ENCODE results near the gene DMBX1. TPM values are rescaled to one million over a fixed set of nuclear protein-coding genes. Genes with fewer than 3 reads are reported as not detected.

Gene DMBX1
- polyA plus RNA-seq, 1 of the 3 experiments (the other 2 are of a cell fraction), result not detected

- no peaks in the 10 kb centered on the region for H3K9me3 ChIP-seq
- CTCF ChIA-PET, result interaction anchor here (0.7 to 11.5 kb wide), 13 partner anchors 7 to 275 kb away, joined by 3 to 496 read pairs (median 6); a partner anchor contains a TSS
- 74% methylated on average over 5 of the region's 6 CpGs for WGBS (ENCODE audit: low lambda C conversion rate)
- no peaks in the 10 kb centered on the region for H4K20me1 ChIP-seq (ENCODE audit: insufficient read depth)
- H3K36me3 ChIP-seq (replicated peaks in 1 of 2; ENCODE audit: control insufficient read depth in 1 of 2, insufficient read depth in 2 of 2, low read length in 1 of 2), result no peaks in the 10 kb centered on the region
- DNase-seq, result no peak
- no peaks in the 10 kb centered on the region for H3K79me2 ChIP-seq (ENCODE audit: insufficient read depth)
- H3K9ac ChIP-seq, result no peak overlapping the region
- H3K9me2 ChIP-seq, result no peaks in the 10 kb centered on the region
- H3F3A ChIP-seq (replicated peaks; ENCODE audit: insufficient read depth), result no peaks in the 10 kb centered on the region
- no peak for TF ChIP-seq RCOR1 (IDR thresholded peaks at IDR 0.05; ENCODE audit: low read length)
- TF ChIP-seq, protein P1, sequence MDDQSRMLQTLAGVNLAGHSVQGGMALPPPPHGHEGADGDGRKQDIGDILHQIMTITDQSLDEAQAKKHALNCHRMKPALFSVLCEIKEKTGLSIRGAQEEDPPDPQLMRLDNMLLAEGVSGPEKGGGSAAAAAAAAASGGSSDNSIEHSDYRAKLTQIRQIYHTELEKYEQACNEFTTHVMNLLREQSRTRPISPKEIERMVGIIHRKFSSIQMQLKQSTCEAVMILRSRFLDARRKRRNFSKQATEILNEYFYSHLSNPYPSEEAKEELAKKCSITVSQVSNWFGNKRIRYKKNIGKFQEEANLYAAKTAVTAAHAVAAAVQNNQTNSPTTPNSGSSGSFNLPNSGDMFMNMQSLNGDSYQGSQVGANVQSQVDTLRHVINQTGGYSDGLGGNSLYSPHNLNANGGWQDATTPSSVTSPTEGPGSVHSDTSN (IDR thresholded peaks at IDR 0.05), result no peak
- no peak for TF ChIP-seq CTCF (IDR thresholded peaks at IDR 0.05)
- no peak for TF ChIP-seq NRF1 (IDR thresholded peaks at IDR 0.05; ENCODE audit: low read depth, low read length)
- TF ChIP-seq YY1 (IDR thresholded peaks at IDR 0.05; ENCODE audit: low read depth), result no peak
- no peak for TF ChIP-seq IRF3 (IDR thresholded peaks at IDR 0.05; ENCODE audit: low read depth, low read length)
- TF ChIP-seq TEAD4 (IDR thresholded peaks at IDR 0.05; ENCODE audit: borderline replicate concordance, insufficient read depth), result no peak
- no peak for TF ChIP-seq CHD2 (IDR thresholded peaks at IDR 0.05; ENCODE audit: low read length, partially characterized antibody)
- no peak for TF ChIP-seq ZBTB33 (IDR thresholded peaks at IDR 0.05; ENCODE audit: borderline replicate concordance, low read depth)
- no peak for TF ChIP-seq JUND (IDR thresholded peaks at IDR 0.05)
- no peak for TF ChIP-seq MXI1 (IDR thresholded peaks at IDR 0.05; ENCODE audit: low read depth, low read length)
- TF ChIP-seq RFX5 (IDR thresholded peaks at IDR 0.05; ENCODE audit: low read length), result no peak
- TF ChIP-seq, protein P2, sequence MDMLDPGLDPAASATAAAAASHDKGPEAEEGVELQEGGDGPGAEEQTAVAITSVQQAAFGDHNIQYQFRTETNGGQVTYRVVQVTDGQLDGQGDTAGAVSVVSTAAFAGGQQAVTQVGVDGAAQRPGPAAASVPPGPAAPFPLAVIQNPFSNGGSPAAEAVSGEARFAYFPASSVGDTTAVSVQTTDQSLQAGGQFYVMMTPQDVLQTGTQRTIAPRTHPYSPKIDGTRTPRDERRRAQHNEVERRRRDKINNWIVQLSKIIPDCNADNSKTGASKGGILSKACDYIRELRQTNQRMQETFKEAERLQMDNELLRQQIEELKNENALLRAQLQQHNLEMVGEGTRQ (IDR thresholded peaks at IDR 0.05; ENCODE audit: borderline replicate concordance, low read depth, low read length), result no peak
- no peak for TF ChIP-seq TCF12 (IDR thresholded peaks at IDR 0.05)
- TF ChIP-seq TAF1 (IDR thresholded peaks at IDR 0.05; ENCODE audit: borderline replicate concordance, low read depth, low read length), result no peak
- no peak for TF ChIP-seq POLR2AphosphoS5 (IDR thresholded peaks at IDR 0.05; ENCODE audit: low read depth, low read length)
- no peak overlapping the region for H3K4me3 ChIP-seq (ENCODE audit: low read depth in 2 of 2, low read length in 1 of 2)
- H2AFZ ChIP-seq (ENCODE audit: low read depth), result no peak overlapping the region
- H3K4me1 ChIP-seq (ENCODE audit: control insufficient read depth in 1 of 2, insufficient read depth in 2 of 2, low read depth in 1 of 2, low read length in 1 of 2), result peaks cover 0 to 10% of the 10 kb centered on the region in 2 experiments; a peak in 1 of 4 replicates
- POLR2A ChIA-PET, result no interaction called here
- no peak overlapping the region for H3K4me2 ChIP-seq
- no peak overlapping the region for H3K27ac ChIP-seq (ENCODE audit: low read depth in 2 of 2, low read length in 1 of 2)
- H3K27me3 ChIP-seq (ENCODE audit: insufficient read depth), result peaks cover 17% of the 10 kb centered on the region; the same call in 1 of the 2 replicates
Observed at GRCh38 chr1:46449223-46450159, 40.1 kb upstream of the DMBX1 start.
